H1 (cell line): Measurements from ENCODE around the gene PRR12. TPM values are rescaled to one million over a fixed set of nuclear protein-coding genes. Genes with fewer than 3 reads are reported as not detected.
A peak's percentile ranks its signal among the peaks of the same experiment; 100 is the strongest.

Experiments
- ATF3 ChIP-seq: IDR thresholded peaks from 2 replicates; pipeline ENCODE4 v1.6.1; 2011; ENCODE audit warnings: low read depth, mild to moderate bottlenecking, low read length; ENCODE audit not compliant: insufficient read depth
- CHD7 ChIP-seq: fragments of 300-600 bp; sonication (generic); IDR thresholded peaks from 2 replicates; pipeline ENCODE4 v1.7.1; 2012; ENCODE audit warnings: low read length, moderate library complexity, mild to moderate bottlenecking, inconsistent platforms; ENCODE audit not compliant: insufficient replicate concordance
- CTBP2 ChIP-seq: IDR thresholded peaks from 2 replicates; pipeline ENCODE4 v1.7.0; 2011; ENCODE audit warnings: borderline replicate concordance, mild to moderate bottlenecking, moderate library complexity, mixed read lengths, low read length; ENCODE audit not compliant: insufficient read depth, insufficient read length
- EP300 ChIP-seq, 2 experiments: IDR thresholded peaks; 1 replicate in 1 of 2; 2 replicates in 1 of 2; pipeline ENCODE4 v1.6.1; 2011 to 2012; ENCODE audit warnings: low read depth in 2 of 2, low read length in 2 of 2, mild to moderate bottlenecking in 2 of 2, borderline replicate concordance in 1 of 2, inconsistent platforms in 1 of 2, moderate library complexity in 1 of 2
- EZH2 ChIP-seq: fragments of 200-600 bp; sonication (generic); IDR thresholded peaks from 2 replicates; pipeline ENCODE4 v1.7.1; 2012; ENCODE audit warnings: low read depth, mild to moderate bottlenecking, moderate library complexity, low read length, inconsistent platforms; ENCODE audit not compliant: severe bottlenecking
- polyA plus RNA-seq, 7 experiments: library from polyadenylated mRNA; depleted of rRNA in 3 of 7; stranded (reverse) in 5 of 7; unstranded in 2 of 7; fragments of >200 nt in 5 of 7; fragments of 200-250 nt in 2 of 7; gene quantifications; 1 replicate in 5 of 7; 2 replicates in 1 of 7; 4 replicates in 1 of 7; pipeline versions ENCODE4 v1.2.1 to v1.2.3, GENCODE V29; 2011 to 2013; ENCODE audit warnings: missing spikeins in 2 of 7, mixed read lengths in 2 of 7
- total RNA-seq: library from RNA; stranded (reverse); fragmentation: NEBNext Ultra II Directional; extraction: Animal tissue kit (Norgen Biotek cat#: 25700); gene quantifications from 2 replicates; pipeline ENCODE4 v1.2.1, GENCODE V29; 2021
- TF ChIP-seq, protein P1 (sequence below): IDR thresholded peaks from 2 replicates; pipeline ENCODE4 v1.6.1; 2012; ENCODE audit warnings: inconsistent platforms

Gene PRR12
- total and polyA plus RNA-seq, 2 of the 8 experiments (the other 6 are each of a cell fraction or from before 2014, with no cell fraction given) = 2.5 to 59.4 TPM

GRCh38 chr19:49664171-49665035 lies 73.4 kb downstream of the PRR12 start (continued):
- TF ChIP-seq CHD7 (no peak), EZH2 (no peak), ATF3 (no peak), CTBP2 (no peak), EP300 (IDR thresholded peaks at IDR 0.05; ENCODE audit: borderline replicate concordance in 1 of 2, low read depth in 2 of 2, low read length in 2 of 2) (no peak)
- TF ChIP-seq, protein P1, sequence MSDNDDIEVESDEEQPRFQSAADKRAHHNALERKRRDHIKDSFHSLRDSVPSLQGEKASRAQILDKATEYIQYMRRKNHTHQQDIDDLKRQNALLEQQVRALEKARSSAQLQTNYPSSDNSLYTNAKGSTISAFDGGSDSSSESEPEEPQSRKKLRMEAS = peak; percentile 84
